Measurements from ENCODE around the gene MYO7A.

- TF ChIP-seq EZH2 (IDR thresholded peaks at IDR 0.05; ENCODE audit: borderline replicate concordance) (no peak), CTCF (IDR thresholded peaks at IDR 0.05; ENCODE audit: poor library complexity) (no peak)
Observed at GRCh38 chr11:77100166-77101042, 27.6 kb upstream of the MYO7A start.

All from hepatocyte (in vitro differentiated cells).